ENCODE data around the gene DYNC2LI1.

Gene DYNC2LI1

GRCh38 chr2:43764086-43764705 is 9.6 kb upstream of the DYNC2LI1 start:
- no peak for DNase-seq

GRCh38 chr2:43766006-43766405 is 7.8 kb upstream of the DYNC2LI1 start:
- DNase-seq: no peak

GRCh38 chr2:43774617-43775016 is 778 bp downstream of the DYNC2LI1 start:
- no peak for DNase-seq

- no peak for DNase-seq
Measured at GRCh38 chr2:43776324-43776723, 2.5 kb downstream of the DYNC2LI1 start.

- DNase-seq: no peak
Measured at GRCh38 chr2:43777306-43777926, 3.6 kb downstream of the DYNC2LI1 start.

GRCh38 chr2:43778233-43778632 is 4.4 kb downstream of the DYNC2LI1 start:
- DNase-seq: no peak

- DNase-seq: no peak
Measured at GRCh38 chr2:43787895-43788294, 14.1 kb downstream of the DYNC2LI1 start.

GRCh38 chr2:43788646-43789045 is 14.8 kb downstream of the DYNC2LI1 start:
- no peak for DNase-seq

GRCh38 chr2:43790147-43790546 is 16.3 kb downstream of the DYNC2LI1 start:
- no peak for DNase-seq

- no peak for DNase-seq
Measured at GRCh38 chr2:43791035-43791765, 17.4 kb downstream of the DYNC2LI1 start.

- DNase-seq: no peak
Measured at GRCh38 chr2:43792653-43793052, 18.8 kb downstream of the DYNC2LI1 start.

- no peak for DNase-seq
Measured at GRCh38 chr2:43794956-43795355, 21.1 kb downstream of the DYNC2LI1 start.

- DNase-seq: no peak
Measured at GRCh38 chr2:43796206-43796605, 22.4 kb downstream of the DYNC2LI1 start.

- DNase-seq: no peak
Measured at GRCh38 chr2:43798300-43798699, 24.5 kb downstream of the DYNC2LI1 start.

GRCh38 chr2:43800894-43801293 is 27.1 kb downstream of the DYNC2LI1 start:
- DNase-seq: no peak

- DNase-seq: no peak
Measured at GRCh38 chr2:43802135-43802534, 28.3 kb downstream of the DYNC2LI1 start.

- DNase-seq: no peak
Measured at GRCh38 chr2:43803113-43803512, 29.3 kb downstream of the DYNC2LI1 start.

GRCh38 chr2:43806719-43807031 is 32.8 kb downstream of the DYNC2LI1 start:
- no peak for DNase-seq

- DNase-seq: no peak
Measured at GRCh38 chr2:43810452-43810851, 36.6 kb downstream of the DYNC2LI1 start.

- no peak for DNase-seq
Measured at GRCh38 chr2:43810888-43811287, 37.0 kb downstream of the DYNC2LI1 start.

GRCh38 chr2:43812006-43812405 is 38.2 kb downstream of the DYNC2LI1 start:
- no peak for DNase-seq

- no peak for DNase-seq
Measured at GRCh38 chr2:43812947-43813346, 39.1 kb downstream of the DYNC2LI1 start.

- no peak for DNase-seq
Measured at GRCh38 chr2:43814711-43815110, 40.9 kb downstream of the DYNC2LI1 start.

- DNase-seq: no peak
Measured at GRCh38 chr2:43818761-43819160, 44.9 kb downstream of the DYNC2LI1 start.

All from CD4-positive, alpha-beta T cell treated with Interleukin-17A for 1 hour (primary cell).